Loucy (cell line): ENCODE data around the gene TEKT4.

Experiments used
- H2AFZ ChIP-seq: fragments of 200-600 bp; sonication (generic); 2 replicates; pipeline ENCODE4 v1.6.0; 2016; ENCODE audit warnings: antibody characterized with exemption, mild to moderate bottlenecking, low read length, moderate library complexity
- H3F3A ChIP-seq: fragments of 200-600 bp; 2 replicates; pipeline ENCODE4 v1.6.0; 2016; ENCODE audit warnings: antibody characterized with exemption, low read depth, mild to moderate bottlenecking
- H3K27me3 ChIP-seq: fragments of 200-600 bp; sonication (generic); 2 replicates; pipeline ENCODE4 v1.6.1; 2014; ENCODE audit warnings: low read length, mild to moderate bottlenecking; ENCODE audit not compliant: insufficient read depth, poor library complexity, severe bottlenecking
- H3K36me3 ChIP-seq: fragments of 200-600 bp; sonication (generic); 2 replicates; pipeline ENCODE4 v1.6.1; 2016; ENCODE audit warnings: low read length; ENCODE audit not compliant: insufficient read depth
- H3K4me1 ChIP-seq: fragments of 200-600 bp; sonication (generic); 2 replicates; pipeline ENCODE4 v1.5.1; 2014; ENCODE audit warnings: low read length, mild to moderate bottlenecking; ENCODE audit not compliant: insufficient read depth, poor library complexity, severe bottlenecking
- H3K4me2 ChIP-seq: fragments of 200-600 bp; sonication (generic); 2 replicates; pipeline ENCODE4 v1.6.0; 2014; ENCODE audit warnings: antibody characterized with exemption, low read length, low read depth, mild to moderate bottlenecking; ENCODE audit not compliant: poor library complexity, severe bottlenecking
- H3K4me3 ChIP-seq: fragments of 200-600 bp; sonication (generic); 2 replicates; pipeline ENCODE4 v1.5.1; 2014; ENCODE audit warnings: low read length, mild to moderate bottlenecking, mixed read lengths; ENCODE audit not compliant: poor library complexity, severe bottlenecking
- H3K79me2 ChIP-seq: fragments of 200-600 bp; sonication (generic); 2 replicates; pipeline ENCODE4 v1.6.1; 2014; ENCODE audit warnings: low read length; ENCODE audit not compliant: insufficient read depth
- H3K9ac ChIP-seq: fragments of 200-600 bp; sonication (generic); 2 replicates; pipeline ENCODE4 v1.6.0; 2014; ENCODE audit warnings: mild to moderate bottlenecking, low read depth, low read length, moderate library complexity; ENCODE audit not compliant: poor library complexity, severe bottlenecking
- H3K9me2 ChIP-seq: fragments of 200-600 bp; sonication (generic); replicated peaks from 2 replicates; pipeline ENCODE4 v1.6.1; 2016; ENCODE audit warnings: low read depth, low read length, mixed read lengths
- H3K9me3 ChIP-seq: fragments of 200-600 bp; sonication (generic); 2 replicates; pipeline ENCODE4 v1.6.1; 2014; ENCODE audit warnings: mild to moderate bottlenecking, antibody characterized with exemption, low read length, low read depth; ENCODE audit not compliant: insufficient read depth
- H4K20me1 ChIP-seq: fragments of 200-600 bp; sonication (generic); 2 replicates; pipeline ENCODE4 v1.6.0; 2014; ENCODE audit warnings: antibody characterized with exemption, low read length, mild to moderate bottlenecking; ENCODE audit not compliant: insufficient read depth, poor library complexity, severe bottlenecking
- CTCF ChIP-seq: fragments of 200-600 bp; sonication (generic); conservative IDR thresholded peaks from 2 replicates; pipeline ENCODE4 v1.5.1; 2014; ENCODE audit warnings: mild to moderate bottlenecking, antibody characterized with exemption, low read length
- EZH2phosphoT487 ChIP-seq: fragments of 200-600 bp; IDR thresholded peaks from 2 replicates; pipeline ENCODE4 v1.6.1; 2018; ENCODE audit warnings: antibody characterized with exemption, mild to moderate bottlenecking, moderate library complexity, borderline replicate concordance

Gene TEKT4

GRCh38 chr2:94869552-94870439, 1.4 kb upstream of the TEKT4 start:
- H3K9ac ChIP-seq, result no peak overlapping the region
- no peak overlapping the region for H3K4me2 ChIP-seq
- H3K4me1 ChIP-seq, result no peaks in the 10 kb centered on the region
- no peaks in the 10 kb centered on the region for H3K79me2 ChIP-seq
- no peaks in the 10 kb centered on the region for H3K36me3 ChIP-seq
- H3K27me3 ChIP-seq, result no peaks in the 10 kb centered on the region
- H3F3A ChIP-seq, result no peaks in the 10 kb centered on the region
- no peaks in the 10 kb centered on the region for H4K20me1 ChIP-seq
- no peak for TF ChIP-seq EZH2phosphoT487
- no peak for TF ChIP-seq CTCF
- H3K9me2 ChIP-seq, result no peaks in the 10 kb centered on the region
- no peak overlapping the region for H3K4me3 ChIP-seq
- H2AFZ ChIP-seq, result no peak overlapping the region
- H3K9me3 ChIP-seq, result no peaks in the 10 kb centered on the region

- H3K9ac ChIP-seq, result no peak overlapping the region
- H3K9me2 ChIP-seq, result no peaks in the 10 kb centered on the region
- no peaks in the 10 kb centered on the region for H3K4me1 ChIP-seq
- TF ChIP-seq EZH2phosphoT487, result no peak
- TF ChIP-seq CTCF, result peak; percentile 60
- H3K27me3 ChIP-seq, result no peaks in the 10 kb centered on the region
- H2AFZ ChIP-seq, result no peak overlapping the region
- no peaks in the 10 kb centered on the region for H3F3A ChIP-seq
- no peaks in the 10 kb centered on the region for H3K79me2 ChIP-seq
- no peaks in the 10 kb centered on the region for H4K20me1 ChIP-seq
- no peaks in the 10 kb centered on the region for H3K9me3 ChIP-seq
- no peak overlapping the region for H3K4me2 ChIP-seq
- H3K4me3 ChIP-seq, result no peak overlapping the region
- H3K36me3 ChIP-seq, result no peaks in the 10 kb centered on the region
These were observed 597 bp upstream of the TEKT4 start for GRCh38 chr2:94870440-94871225.

- TF ChIP-seq CTCF, result no peak
- TF ChIP-seq EZH2phosphoT487, result no peak
- H3K9ac ChIP-seq, result no peak overlapping the region
- no peaks in the 10 kb centered on the region for H3K9me3 ChIP-seq
- H3F3A ChIP-seq, result no peaks in the 10 kb centered on the region
- no peak overlapping the region for H3K4me3 ChIP-seq
- no peaks in the 10 kb centered on the region for H3K27me3 ChIP-seq
- H2AFZ ChIP-seq, result no peak overlapping the region
- H3K79me2 ChIP-seq, result no peaks in the 10 kb centered on the region
- H3K9me2 ChIP-seq, result no peaks in the 10 kb centered on the region
- H3K36me3 ChIP-seq, result no peaks in the 10 kb centered on the region
- no peaks in the 10 kb centered on the region for H3K4me1 ChIP-seq
- H4K20me1 ChIP-seq, result no peaks in the 10 kb centered on the region
- H3K4me2 ChIP-seq, result no peak overlapping the region
These were observed 923 bp downstream of the TEKT4 start for GRCh38 chr2:94872088-94872618.
